ENCODE data around the gene CDC40. TPM values are rescaled to one million over a fixed set of nuclear protein-coding genes. Genes with fewer than 3 reads are reported as not detected.
"Not testable (repeated sequence)": the region's sequence is repeated elsewhere in the genome, so short reads cannot be mapped to it uniquely, and the experiment has no call there.

Gene CDC40
- total RNA-seq, 1 experiment from 2014 or later = 23.5 TPM

DNA sequence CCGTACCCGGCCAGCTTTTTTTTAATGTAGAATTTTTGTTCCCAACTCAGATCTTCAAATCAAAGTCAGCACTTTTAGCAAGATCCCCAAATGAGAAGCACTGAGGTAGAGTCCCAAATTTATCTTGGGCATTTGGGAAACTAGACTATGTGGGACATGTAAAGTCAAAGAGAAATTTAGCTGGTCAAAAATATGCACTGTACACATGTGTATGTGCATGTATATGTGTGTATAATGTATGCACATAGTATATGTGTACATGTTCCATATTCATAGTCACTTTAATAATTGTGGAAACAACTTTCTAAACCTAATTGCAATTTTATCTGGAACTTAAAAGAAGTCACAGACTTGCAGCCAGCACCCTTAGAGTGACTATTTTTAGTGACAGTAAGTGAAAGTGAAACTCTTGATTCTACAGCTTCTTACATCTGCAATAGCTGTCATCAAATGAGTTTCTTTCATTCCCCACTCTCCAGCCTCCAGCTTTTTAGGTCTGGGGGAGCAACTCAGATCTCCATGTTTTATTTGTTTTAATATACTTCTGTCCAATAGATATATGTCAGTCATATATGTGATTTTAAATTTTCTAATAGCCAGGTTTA, 53.6 kb downstream of the CDC40 start:
- no peak overlapping the region for H3K4me3 ChIP-seq
- DNase-seq = no peak

DNA sequence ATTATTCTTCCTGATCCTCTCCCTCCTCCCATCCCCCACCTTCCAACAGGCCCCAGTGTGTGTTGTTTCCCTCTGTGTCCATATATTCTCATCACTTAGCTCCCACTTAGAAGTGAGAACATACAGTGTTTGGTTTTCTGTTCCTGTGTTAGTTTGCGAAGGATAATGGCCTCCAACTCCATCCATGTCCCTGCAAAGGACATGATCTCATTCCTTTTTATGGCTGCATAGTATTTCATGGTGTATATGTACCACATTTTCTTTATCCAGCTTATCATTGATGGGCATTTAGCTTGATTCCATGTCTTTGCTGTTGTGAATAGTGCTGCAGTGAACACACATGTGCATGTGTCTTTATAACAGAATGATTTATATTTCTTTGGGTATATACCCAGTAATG, 55.8 kb downstream of the CDC40 start:
- not testable (repeated sequence) for H3K27me3 ChIP-seq; H3K4me1 ChIP-seq; H3K27ac ChIP-seq; H3K9me3 ChIP-seq (replicated peaks); DNase-seq; H3K36me3 ChIP-seq; H3K4me3 ChIP-seq

More for the DNA sequence above, 53.6 kb downstream of the CDC40 start:
- Histone ChIP-seq H3K27me3 (no peaks in the 10 kb centered on the region), H3K36me3 (peaks cover 8% of the 10 kb centered on the region), H3K9me3 (replicated peaks) (no peaks in the 10 kb centered on the region), H3K27ac (no peak overlapping the region), H3K4me1 (no peaks in the 10 kb centered on the region)

DNA sequence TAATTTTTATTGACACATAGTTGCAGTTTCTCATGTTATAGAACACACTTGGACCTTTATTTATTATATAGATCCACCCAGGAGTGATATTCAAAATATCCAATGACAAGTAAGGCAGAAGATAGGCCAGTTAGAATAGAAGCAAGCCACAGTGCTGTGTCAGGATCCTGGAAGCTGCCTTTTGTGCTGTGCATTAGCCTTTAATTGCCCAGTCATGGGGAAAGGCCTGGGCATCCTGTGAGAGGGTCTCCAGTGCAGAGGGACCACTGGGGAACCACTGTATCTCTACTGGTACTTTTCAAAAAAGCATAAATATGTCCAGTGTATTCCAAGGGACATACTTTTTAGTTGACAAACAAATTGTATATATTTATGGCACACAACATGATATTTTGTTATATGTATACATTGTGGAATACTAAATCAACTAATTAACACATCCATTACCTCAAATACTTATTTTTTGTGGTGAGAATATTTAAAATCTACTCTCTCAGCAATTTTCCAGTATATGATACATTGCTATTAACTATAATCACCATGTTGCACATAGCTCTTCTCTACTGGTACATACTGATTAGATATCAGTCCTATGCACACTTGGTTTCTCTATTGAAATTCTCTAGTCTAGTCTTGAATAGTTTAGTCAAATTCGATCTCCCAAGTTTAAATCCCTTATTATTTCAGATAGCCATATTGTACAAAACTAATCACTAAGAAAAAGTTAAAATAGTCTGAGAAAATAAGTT, 59.5 kb downstream of the CDC40 start:
- H3K4me1 ChIP-seq = no peaks in the 10 kb centered on the region
- H3K36me3 ChIP-seq = no peaks in the 10 kb centered on the region; the same call in 1 of the 2 replicates
- H3K27me3 ChIP-seq = no peaks in the 10 kb centered on the region
- H3K27ac ChIP-seq = no peak overlapping the region
- no peak overlapping the region for H3K4me3 ChIP-seq
- no peaks in the 10 kb centered on the region for H3K9me3 ChIP-seq (replicated peaks)
- DNase-seq = no peak

- not testable (repeated sequence) for H3K36me3 ChIP-seq; DNase-seq; H3K27me3 ChIP-seq; H3K27ac ChIP-seq; H3K4me3 ChIP-seq; H3K9me3 ChIP-seq (replicated peaks); H3K4me1 ChIP-seq
These were observed 64.4 kb downstream of the CDC40 start for GRCh38 chr6:110244621-110245020.

- Histone ChIP-seq H3K9me3 (replicated peaks) (no peaks in the 10 kb centered on the region), H3K27ac (no peak overlapping the region), H3K4me1 (no peaks in the 10 kb centered on the region), H3K36me3 (no peaks in the 10 kb centered on the region), H3K4me3 (no peak overlapping the region), H3K27me3 (no peaks in the 10 kb centered on the region)
- no peak for DNase-seq
These were observed 66.2 kb downstream of the CDC40 start for GRCh38 chr6:110246378-110246777.

- no peaks in the 10 kb centered on the region for H3K36me3 ChIP-seq
- H3K9me3 ChIP-seq (replicated peaks) = no peaks in the 10 kb centered on the region
- H3K4me3 ChIP-seq = no peak overlapping the region
- no peaks in the 10 kb centered on the region for H3K27me3 ChIP-seq
- H3K27ac ChIP-seq = no peak overlapping the region
- DNase-seq = no peak
- no peaks in the 10 kb centered on the region for H3K4me1 ChIP-seq
These were observed 66.8 kb downstream of the CDC40 start for GRCh38 chr6:110246900-110247546.

- no peak for DNase-seq
- no peaks in the 10 kb centered on the region for H3K27me3 ChIP-seq
These were observed 69.8 kb downstream of the CDC40 start for GRCh38 chr6:110250058-110250457.

DNA sequence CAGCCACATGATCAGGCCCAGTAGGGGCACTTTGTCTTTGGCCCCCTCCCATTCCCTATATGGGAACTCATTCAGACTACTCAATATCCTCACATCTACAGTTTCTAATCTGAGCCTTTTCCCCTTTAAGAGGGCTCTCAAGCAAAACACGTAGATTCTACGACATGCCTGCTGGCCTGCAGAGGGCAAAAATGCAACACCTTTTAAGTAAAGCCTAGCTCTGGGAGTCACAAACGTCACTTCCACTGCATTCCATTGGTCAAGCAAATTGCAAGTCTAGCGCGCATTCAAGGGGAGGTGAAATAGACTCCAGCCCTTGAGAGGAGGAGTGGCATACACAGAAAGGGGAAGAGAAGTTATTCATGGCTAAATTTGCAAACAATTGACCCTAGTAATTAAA, 70.6 kb downstream of the CDC40 start:
- Histone ChIP-seq H3K9me3 (replicated peaks) (no peaks in the 10 kb centered on the region), H3K36me3 (no peaks in the 10 kb centered on the region), H3K4me1 (no peaks in the 10 kb centered on the region), H3K27ac (no peak overlapping the region), H3K27me3 (no peaks in the 10 kb centered on the region), H3K4me3 (no peak overlapping the region)
- DNase-seq = no peak

More at GRCh38 chr6:110250058-110250457, 69.8 kb downstream of the CDC40 start:
- H3K36me3 ChIP-seq = no peaks in the 10 kb centered on the region
- H3K4me1 ChIP-seq = no peaks in the 10 kb centered on the region
- no peak overlapping the region for H3K4me3 ChIP-seq
- no peak overlapping the region for H3K27ac ChIP-seq
- no peaks in the 10 kb centered on the region for H3K9me3 ChIP-seq (replicated peaks)

GRCh38 chr6:110255211-110255750, 75.1 kb downstream of the CDC40 start:
- Histone ChIP-seq H3K4me1 (no peaks in the 10 kb centered on the region), H3K27ac (no peak overlapping the region), H3K36me3 (no peaks in the 10 kb centered on the region), H3K27me3 (no peaks in the 10 kb centered on the region), H3K9me3 (replicated peaks) (no peaks in the 10 kb centered on the region), H3K4me3 (no peak overlapping the region)
- peak; percentile 43 to 62 for DNase-seq

- no peak for DNase-seq
- no peaks in the 10 kb centered on the region for H3K4me1 ChIP-seq
- H3K9me3 ChIP-seq (replicated peaks) = no peaks in the 10 kb centered on the region
- H3K27ac ChIP-seq = no peak overlapping the region
- H3K4me3 ChIP-seq = no peak overlapping the region
- H3K27me3 ChIP-seq = no peaks in the 10 kb centered on the region
- no peaks in the 10 kb centered on the region for H3K36me3 ChIP-seq
These were observed 76.1 kb downstream of the CDC40 start for GRCh38 chr6:110256366-110256765.

DNA sequence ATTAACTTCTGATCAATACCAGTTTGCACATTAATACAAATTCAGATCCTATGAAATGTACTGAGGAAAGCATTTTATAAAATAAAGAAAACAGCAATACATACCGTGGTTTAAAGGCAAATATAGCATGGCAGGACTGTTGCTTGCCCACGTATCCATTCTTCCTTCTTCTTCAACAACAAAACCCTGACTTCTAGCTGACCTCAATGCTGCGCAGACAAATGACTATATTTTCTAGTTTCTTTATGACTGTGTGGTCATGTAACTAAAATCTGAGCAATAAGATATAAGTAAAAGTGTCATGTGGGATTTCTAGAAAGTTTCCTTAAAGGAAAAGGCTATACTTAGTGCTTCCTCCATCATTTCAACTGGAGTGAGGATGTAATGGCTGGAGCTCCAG, 85.0 kb downstream of the CDC40 start:
- Histone ChIP-seq H3K4me1 (no peaks in the 10 kb centered on the region), H3K27me3 (no peaks in the 10 kb centered on the region; the same call in 1 of the 2 replicates), H3K4me3 (no peak overlapping the region), H3K27ac (no peak overlapping the region), H3K9me3 (replicated peaks) (no peaks in the 10 kb centered on the region), H3K36me3 (no peaks in the 10 kb centered on the region)
- DNase-seq = no peak

DNA sequence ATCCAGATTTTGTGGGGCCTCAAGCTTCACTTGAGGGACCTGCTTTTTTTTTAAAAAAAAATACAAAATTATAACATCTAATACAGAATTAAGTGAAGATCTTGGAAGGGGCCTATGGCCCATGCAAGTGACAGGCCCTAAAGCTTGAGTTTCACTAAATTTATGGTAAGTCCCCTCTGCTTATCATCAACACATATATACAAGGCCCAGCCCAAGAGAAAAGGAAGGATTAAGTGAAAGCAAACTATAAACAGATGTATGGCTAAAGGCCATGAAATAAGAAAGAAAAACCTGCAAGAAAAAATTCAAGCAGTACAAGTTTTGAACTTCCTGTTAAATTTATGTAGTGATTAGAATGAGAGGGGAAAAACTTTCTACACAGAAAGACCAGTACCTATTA, 86.8 kb downstream of the CDC40 start:
- Histone ChIP-seq H3K27ac (no peak overlapping the region), H3K4me1 (no peaks in the 10 kb centered on the region)

GRCh38 chr6:110269623-110270022, 89.4 kb downstream of the CDC40 start:
- no peaks in the 10 kb centered on the region for H3K4me1 ChIP-seq
- H3K4me3 ChIP-seq = no peak overlapping the region
- no peaks in the 10 kb centered on the region for H3K36me3 ChIP-seq
- H3K9me3 ChIP-seq (replicated peaks) = no peaks in the 10 kb centered on the region
- no peak overlapping the region for H3K27ac ChIP-seq
- no peak for DNase-seq
- no peaks in the 10 kb centered on the region; the same call in 1 of the 2 replicates for H3K27me3 ChIP-seq

More for the DNA sequence above, 86.8 kb downstream of the CDC40 start:
- H3K9me3 ChIP-seq (replicated peaks) = no peaks in the 10 kb centered on the region
- H3K27me3 ChIP-seq = no peaks in the 10 kb centered on the region; the same call in 1 of the 2 replicates
- H3K36me3 ChIP-seq = no peaks in the 10 kb centered on the region
- no peak overlapping the region for H3K4me3 ChIP-seq
- no peak for DNase-seq

DNA sequence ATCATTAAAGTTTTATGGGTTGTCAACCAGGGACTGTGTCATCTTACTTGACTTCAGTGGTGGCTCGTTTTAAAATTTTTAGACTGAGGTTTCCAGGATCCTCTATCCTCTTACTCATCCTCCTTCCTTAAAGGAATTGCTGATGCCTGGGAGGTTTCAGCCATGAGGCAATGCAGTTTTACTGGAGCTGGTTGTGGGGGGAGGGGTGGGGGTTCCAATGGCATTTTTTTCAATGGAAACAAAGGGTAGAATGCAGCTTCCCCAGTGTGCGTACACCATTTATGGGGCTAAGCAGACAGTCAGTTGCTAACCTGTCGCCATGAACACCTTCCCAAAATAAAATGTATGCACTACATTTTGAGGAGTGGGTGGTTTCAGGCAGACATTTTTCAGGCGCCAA, 89.9 kb downstream of the CDC40 start:
- no peaks in the 10 kb centered on the region for H3K9me3 ChIP-seq (replicated peaks)
- no peaks in the 10 kb centered on the region for H3K36me3 ChIP-seq
- H3K27ac ChIP-seq = no peak overlapping the region
- H3K27me3 ChIP-seq = no peaks in the 10 kb centered on the region; the same call in 1 of the 2 replicates
- H3K4me1 ChIP-seq = no peaks in the 10 kb centered on the region
- no peak for DNase-seq
- no peak overlapping the region for H3K4me3 ChIP-seq

DNA sequence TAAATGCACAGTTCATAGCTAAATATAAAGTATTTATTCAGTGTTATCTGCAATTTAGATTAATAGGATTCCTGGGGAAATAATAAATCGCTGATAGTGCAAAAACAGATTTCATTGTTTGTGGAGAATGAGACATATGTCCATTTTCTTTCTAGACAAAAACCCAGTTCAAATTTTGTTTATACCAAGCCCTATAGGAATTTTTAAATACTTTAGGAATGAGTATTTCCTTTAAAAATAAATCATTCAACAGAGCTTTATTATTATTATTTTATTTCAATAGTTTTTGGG, 91.5 kb downstream of the CDC40 start:
- DNase-seq = no peak
- H3K27me3 ChIP-seq = no peaks in the 10 kb centered on the region; the same call in 1 of the 2 replicates
- no peak overlapping the region for H3K4me3 ChIP-seq
- H3K36me3 ChIP-seq = no peaks in the 10 kb centered on the region
- no peaks in the 10 kb centered on the region for H3K9me3 ChIP-seq (replicated peaks)
- no peaks in the 10 kb centered on the region for H3K4me1 ChIP-seq
- no peak overlapping the region for H3K27ac ChIP-seq

Data from SJCRH30 (cell line).